HG03521 (cell line): ENCODE results near the gene GAL3ST2.
"Not testable (repeated sequence)": the region's sequence is repeated elsewhere in the genome, so short reads cannot be mapped to it uniquely, and the experiment has no call there.

Source experiments
- ATAC-seq: cut with Tn5 transposase; IDR thresholded peaks from one replicate; pipeline ENCODE4 v1.9.1; 2021; ENCODE audit warnings: mild to moderate bottlenecking, moderate library complexity; ENCODE audit not compliant: unreplicated experiment

GAL3ST2 gene

GRCh38 chr2:241746084-241746483 lies 30.5 kb upstream of the GAL3ST2 start:
- ATAC-seq: no peak

GRCh38 chr2:241748468-241749256 lies 28.0 kb upstream of the GAL3ST2 start:
- no peak for ATAC-seq

- ATAC-seq: no peak
Measured at GRCh38 chr2:241750076-241750840, 26.4 kb upstream of the GAL3ST2 start.

DNA sequence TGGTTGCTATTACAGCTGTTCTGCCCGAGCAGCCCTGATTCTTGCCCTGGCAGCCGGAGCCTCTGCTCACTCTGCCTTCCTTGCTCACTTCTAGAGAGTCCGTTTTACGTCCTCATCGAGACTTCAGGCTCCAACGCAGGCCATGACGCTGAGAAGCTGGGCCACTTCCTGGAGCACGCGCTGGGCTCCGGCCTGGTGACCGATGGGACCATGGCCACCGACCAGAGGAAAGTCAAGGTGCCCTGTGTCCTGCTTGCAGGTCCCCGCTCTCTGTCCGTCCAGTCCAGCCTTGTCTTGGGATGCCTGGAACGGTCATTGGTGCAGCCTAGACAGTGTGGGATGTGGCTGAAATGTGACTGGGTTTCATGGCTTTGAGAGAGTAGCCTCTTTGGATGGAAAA lies 25.5 kb upstream of the GAL3ST2 start:
- ATAC-seq: no peak

DNA sequence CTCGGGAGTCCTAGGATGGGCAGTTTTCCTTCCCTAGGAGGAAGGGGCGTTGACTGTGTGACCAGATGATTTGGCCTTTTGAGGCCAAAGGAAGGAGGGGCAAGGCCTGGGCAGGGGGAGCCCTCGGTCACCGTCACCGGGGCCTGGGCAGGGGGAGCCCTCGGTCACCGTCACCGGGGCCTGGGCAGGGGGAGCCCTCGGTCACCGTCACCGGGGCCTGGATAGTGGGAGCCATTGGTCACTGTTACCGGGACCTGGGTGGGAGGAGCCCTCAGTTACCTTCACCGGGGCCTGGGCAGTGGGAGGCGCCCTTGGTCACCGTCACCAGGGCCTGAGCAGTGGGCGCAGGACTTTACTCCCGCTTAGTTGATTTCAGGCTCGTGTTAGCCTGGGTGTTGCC lies 24.8 kb upstream of the GAL3ST2 start:
- no peak for ATAC-seq

DNA sequence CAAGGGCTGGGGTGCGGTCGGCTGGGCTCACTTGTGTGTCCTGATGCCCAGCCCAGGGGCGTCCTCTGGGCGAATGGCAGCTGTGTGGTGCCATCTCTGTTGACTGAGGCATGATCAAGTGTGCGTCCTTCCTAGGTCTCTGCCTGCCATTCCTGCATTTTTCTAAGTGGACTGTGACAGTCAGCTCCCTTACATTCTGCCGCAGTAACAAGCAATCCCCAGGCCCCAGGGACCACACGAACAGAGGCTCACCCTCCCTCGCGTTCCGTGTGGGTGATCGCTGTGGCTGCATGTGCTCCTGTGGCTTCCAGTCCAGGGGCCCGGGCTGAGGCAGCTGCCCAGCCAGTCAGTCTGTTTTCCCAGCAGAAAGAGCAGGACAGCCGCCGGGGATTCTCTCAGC lies 24.4 kb upstream of the GAL3ST2 start:
- ATAC-seq: no peak

GRCh38 chr2:241752689-241753276 lies 23.8 kb upstream of the GAL3ST2 start:
- ATAC-seq: no peak

DNA sequence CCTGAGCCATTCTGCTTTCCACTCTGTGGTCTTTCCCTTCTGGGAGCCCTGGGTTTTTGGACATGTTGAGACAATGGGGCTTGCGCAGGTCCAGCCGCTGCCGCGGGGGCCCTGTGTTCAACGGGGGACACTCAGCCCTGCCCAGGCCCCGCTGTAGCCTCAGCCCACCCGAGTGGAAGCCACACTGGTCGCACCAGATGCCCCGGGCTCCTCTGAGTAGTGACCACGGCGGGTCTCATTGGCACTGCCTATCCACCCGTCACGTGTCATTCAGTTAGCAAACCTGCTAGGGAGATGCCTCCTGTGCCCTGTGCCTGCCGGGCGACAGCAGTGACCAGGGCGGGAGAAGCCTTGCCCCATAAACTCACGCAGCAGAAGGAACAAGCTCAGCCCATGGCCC lies 23.1 kb upstream of the GAL3ST2 start:
- no peak for ATAC-seq

GRCh38 chr2:241754042-241754441 lies 22.6 kb upstream of the GAL3ST2 start:
- ATAC-seq: no peak

- ATAC-seq: no peak
Measured at GRCh38 chr2:241755166-241755565, 21.5 kb upstream of the GAL3ST2 start.

DNA sequence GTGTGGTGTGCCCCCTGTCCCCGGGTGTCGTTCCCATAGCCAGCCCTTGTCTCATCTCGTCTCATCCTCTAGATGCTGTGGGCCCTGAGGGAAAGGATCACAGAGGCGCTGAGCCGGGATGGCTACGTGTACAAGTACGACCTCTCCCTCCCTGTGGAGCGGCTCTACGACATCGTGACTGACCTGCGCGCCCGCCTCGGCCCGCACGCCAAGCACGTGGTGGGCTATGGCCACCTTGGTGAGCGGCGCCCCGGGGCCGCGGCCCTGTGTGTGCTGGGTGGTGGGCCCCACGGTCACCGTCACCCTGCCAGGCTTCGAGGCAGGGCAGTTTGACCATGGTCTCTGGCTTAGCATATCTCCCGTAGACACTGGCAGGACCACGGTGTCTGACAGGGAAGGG lies 20.8 kb upstream of the GAL3ST2 start:
- no peak for ATAC-seq

- no peak for ATAC-seq
Measured at GRCh38 chr2:241759067-241759807, 17.4 kb upstream of the GAL3ST2 start.

DNA sequence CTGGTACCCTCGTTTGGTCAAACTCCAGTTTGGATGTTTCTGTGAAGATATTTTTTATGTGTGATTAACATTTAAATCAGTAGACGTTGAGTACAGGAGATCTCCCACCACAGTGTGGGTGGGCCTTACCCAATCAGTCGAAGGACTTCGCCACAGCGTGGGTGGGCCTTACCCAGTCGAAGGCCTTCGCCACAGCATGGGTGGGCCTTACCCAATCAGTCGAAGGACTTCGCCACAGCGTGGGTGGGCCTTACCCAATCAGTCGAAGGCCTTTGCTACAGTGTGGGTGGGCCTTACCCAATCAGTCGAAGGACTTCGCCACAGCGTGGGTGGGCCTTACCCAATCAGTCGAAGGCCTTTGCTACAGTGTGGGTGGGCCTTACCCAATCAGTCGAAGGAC lies 16.7 kb upstream of the GAL3ST2 start:
- not testable (repeated sequence) for ATAC-seq

DNA sequence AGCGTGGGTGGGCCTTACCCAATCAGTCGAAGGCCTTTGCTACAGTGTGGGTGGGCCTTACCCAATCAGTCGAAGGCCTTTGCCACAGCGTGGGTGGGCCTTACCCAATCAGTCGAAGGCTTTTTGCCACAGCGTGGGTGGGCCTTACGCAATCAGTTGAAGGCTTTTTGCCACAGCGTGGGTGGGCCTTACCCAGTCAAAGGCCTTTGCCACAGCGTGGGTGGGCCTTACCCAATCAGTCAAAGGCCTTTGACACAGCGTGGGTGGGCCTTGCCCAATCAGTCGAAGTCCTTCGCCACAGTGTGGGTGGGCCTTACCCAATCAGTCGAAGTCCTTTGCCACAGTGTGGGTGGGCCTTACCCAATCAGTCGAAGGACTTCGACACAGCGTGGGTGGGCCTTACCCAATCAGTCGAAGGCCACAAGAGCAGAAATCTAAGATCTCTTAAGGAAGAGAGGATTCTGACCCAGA lies 16.3 kb upstream of the GAL3ST2 start:
- no peak for ATAC-seq

DNA sequence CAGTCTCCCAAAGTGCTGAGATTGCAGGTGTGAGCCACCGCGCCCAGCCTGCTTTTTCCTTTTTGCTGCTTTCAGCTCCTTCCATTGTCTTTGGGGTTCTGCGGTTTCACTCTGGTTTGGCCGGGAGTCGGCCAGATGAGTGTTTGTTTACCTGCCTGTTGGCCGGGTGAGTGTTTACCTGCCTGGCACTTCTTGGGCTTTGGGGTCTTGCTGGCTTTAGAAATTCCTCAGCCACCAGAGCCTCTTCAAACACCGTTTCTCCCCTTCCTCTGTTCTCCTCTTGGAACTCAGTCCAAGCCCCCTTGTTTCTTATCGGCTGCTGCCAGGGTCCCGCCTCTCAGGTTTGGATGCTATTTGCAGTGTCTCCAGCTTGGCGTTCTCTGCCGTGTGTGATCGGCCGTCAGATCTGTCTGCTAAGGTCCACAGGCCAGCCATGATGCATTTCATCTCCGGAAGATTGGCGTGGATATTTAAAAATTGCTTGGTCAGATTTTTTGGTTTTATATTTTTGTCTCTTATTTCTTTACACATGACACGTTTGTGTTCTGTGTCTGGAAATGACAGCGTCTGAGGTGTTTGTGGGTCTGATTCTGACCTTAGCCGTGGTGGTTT lies 14.2 kb upstream of the GAL3ST2 start:
- no peak for ATAC-seq

DNA sequence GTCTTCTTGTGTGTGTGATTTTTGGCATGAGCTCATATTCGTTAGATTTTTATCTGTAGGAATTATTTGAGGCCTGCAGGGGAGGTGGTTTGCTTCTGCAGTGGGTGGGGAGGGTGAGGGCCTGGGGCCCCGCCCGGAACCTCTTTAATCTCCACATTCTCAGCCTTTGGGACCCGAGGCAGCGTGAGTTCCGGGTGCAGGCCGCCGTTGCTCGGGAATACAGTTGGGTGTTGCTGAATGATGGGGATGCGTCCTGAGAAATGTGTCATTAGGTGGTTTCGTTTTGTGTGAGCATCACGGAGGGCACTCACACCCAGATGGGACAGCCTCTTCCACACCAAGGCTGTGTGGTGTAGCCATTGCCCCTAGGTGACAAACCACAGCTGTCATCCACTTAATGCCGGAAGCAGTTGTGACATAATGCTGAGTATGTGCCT lies 13.7 kb upstream of the GAL3ST2 start:
- ATAC-seq: no peak

- no peak for ATAC-seq
Measured at GRCh38 chr2:241763551-241764274, 12.9 kb upstream of the GAL3ST2 start.

GRCh38 chr2:241764275-241765241 lies 12.1 kb upstream of the GAL3ST2 start:
- ATAC-seq: no peak
